Measurements from ENCODE around the gene DSCAM. TPM values are rescaled to one million over a fixed set of nuclear protein-coding genes. Genes with fewer than 3 reads are reported as not detected.

The DSCAM gene
- total RNA-seq, 1 donor from 2014 or later = 0.06 TPM

DNA sequence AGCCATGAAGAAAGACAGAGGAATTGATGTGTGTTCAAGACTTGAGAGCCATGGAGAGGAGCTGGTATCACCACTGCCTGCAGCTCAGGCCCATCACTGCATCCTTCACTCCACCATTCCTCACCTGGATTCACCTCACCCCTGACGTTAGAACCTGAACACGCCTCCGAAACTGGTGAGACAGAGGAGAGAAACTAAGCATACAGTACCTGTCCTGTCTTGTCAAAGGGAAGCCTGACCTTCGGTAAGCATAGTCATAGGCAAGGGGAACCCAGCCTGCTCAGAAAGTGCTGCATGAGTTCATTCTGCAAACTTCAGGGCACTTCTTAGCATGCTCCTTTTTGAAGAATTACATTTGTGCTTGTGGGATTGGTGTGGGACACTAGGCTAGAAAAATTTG, 425.8 kb downstream of the DSCAM start:
- intact Hi-C loops (cut with DNase I) = no loop called here
- Histone ChIP-seq H3K27me3 (ENCODE audit: low read depth) (no peaks in the 10 kb centered on the region), H3K27ac (no peak overlapping the region), H3K36me3 (no peaks in the 10 kb centered on the region), H3K4me3 (no peak overlapping the region), H3K4me1 (no peaks in the 10 kb centered on the region), H3K9me3 (peaks cover 7% of the 10 kb centered on the region)
- DNase-seq (no peak), ATAC-seq (no peak)
- TF ChIP-seq, protein P1, sequence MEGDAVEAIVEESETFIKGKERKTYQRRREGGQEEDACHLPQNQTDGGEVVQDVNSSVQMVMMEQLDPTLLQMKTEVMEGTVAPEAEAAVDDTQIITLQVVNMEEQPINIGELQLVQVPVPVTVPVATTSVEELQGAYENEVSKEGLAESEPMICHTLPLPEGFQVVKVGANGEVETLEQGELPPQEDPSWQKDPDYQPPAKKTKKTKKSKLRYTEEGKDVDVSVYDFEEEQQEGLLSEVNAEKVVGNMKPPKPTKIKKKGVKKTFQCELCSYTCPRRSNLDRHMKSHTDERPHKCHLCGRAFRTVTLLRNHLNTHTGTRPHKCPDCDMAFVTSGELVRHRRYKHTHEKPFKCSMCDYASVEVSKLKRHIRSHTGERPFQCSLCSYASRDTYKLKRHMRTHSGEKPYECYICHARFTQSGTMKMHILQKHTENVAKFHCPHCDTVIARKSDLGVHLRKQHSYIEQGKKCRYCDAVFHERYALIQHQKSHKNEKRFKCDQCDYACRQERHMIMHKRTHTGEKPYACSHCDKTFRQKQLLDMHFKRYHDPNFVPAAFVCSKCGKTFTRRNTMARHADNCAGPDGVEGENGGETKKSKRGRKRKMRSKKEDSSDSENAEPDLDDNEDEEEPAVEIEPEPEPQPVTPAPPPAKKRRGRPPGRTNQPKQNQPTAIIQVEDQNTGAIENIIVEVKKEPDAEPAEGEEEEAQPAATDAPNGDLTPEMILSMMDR (IDR thresholded peaks at IDR 0.05) = no peak

DNA sequence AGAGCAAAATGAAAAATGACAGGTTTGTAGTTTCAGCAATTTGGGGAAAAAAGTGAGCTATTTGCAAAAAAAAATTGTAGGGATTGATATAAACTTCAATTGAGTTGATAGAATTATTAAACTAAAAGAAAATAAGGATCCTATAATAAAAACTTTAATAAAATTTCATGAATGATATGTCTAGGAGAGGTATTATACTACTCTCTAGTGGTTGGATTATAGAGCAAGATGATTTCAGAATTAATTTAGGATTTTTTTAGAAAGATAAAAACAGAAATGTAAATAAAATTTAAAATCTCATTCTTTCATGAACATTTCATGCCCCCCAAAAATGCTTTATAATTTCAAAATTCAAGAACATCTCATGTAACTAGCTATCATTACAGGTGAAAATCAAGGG, 430.4 kb downstream of the DSCAM start:
- Histone ChIP-seq H3K4me3 (no peak overlapping the region), H3K4me1 (no peaks in the 10 kb centered on the region), H3K36me3 (no peaks in the 10 kb centered on the region), H3K27ac (no peak overlapping the region), H3K27me3 (ENCODE audit: low read depth) (no peaks in the 10 kb centered on the region), H3K9me3 (peaks cover 7% of the 10 kb centered on the region)
- ATAC-seq (no peak), DNase-seq (no peak)
- TF ChIP-seq, protein P1 (IDR thresholded peaks at IDR 0.05) = no peak
- intact Hi-C loops (cut with DNase I) = no loop called here

DNA sequence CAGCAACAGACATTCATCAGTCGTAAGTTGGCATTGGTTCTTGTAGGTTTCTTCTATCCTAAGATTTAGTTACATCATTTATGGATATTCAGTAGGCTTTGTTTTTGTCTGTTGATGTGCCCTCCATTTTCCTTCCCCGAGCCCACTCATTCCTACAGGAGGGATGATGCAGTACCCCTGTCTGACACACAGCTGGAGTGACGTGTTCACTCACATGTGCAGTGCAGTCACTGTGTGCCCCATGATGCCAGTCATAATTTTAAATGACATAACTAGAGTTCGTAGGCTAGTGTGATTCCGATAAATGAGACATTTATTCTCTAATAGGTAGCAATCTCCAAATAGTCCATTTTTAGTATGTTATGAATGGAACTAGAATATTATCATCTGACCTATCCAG, 438.4 kb downstream of the DSCAM start:
- Histone ChIP-seq H3K36me3 (no peaks in the 10 kb centered on the region), H3K27ac (no peak overlapping the region), H3K4me3 (no peak overlapping the region), H3K27me3 (ENCODE audit: low read depth) (no peaks in the 10 kb centered on the region), H3K9me3 (no peaks in the 10 kb centered on the region), H3K4me1 (peaks cover 7% of the 10 kb centered on the region)
- DNase-seq (no peak), ATAC-seq (no peak)
- intact Hi-C loops (cut with DNase I) = no loop called here
- TF ChIP-seq, protein P1 (IDR thresholded peaks at IDR 0.05) = no peak

DNA sequence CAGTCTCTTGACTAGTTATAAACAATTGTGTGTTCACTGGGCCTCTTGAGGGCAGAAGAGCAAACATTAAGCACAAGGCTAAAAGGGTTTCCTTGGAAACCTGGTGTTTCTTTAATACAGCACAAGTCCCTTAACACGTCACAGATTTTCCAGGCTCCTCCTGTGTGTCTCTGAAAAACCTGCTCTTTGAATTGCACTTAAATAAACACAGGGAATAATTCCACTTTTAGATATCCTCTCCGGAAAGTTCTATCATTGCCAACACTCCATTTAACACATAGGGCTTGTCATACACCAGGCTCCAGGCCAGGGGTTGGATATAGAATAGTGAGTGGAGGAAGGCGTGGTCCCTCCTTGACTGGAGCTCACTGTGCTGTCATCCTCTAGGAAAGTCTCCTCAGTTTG, 442.6 kb downstream of the DSCAM start:
- H3K4me1 ChIP-seq = peaks cover 7% of the 10 kb centered on the region
- TF ChIP-seq, protein P1 (IDR thresholded peaks at IDR 0.05) = no peak
- intact Hi-C loops (cut with DNase I) = no loop called here
- H3K27ac ChIP-seq = peak overlapping the region; percentile 61
- ATAC-seq = peak; percentile 93 to 95
- H3K4me3 ChIP-seq = no peak overlapping the region
- no peak for DNase-seq
- no peaks in the 10 kb centered on the region for H3K36me3 ChIP-seq
- no peaks in the 10 kb centered on the region for H3K27me3 ChIP-seq (ENCODE audit: low read depth)
- peaks cover 10% of the 10 kb centered on the region for H3K9me3 ChIP-seq

DNA sequence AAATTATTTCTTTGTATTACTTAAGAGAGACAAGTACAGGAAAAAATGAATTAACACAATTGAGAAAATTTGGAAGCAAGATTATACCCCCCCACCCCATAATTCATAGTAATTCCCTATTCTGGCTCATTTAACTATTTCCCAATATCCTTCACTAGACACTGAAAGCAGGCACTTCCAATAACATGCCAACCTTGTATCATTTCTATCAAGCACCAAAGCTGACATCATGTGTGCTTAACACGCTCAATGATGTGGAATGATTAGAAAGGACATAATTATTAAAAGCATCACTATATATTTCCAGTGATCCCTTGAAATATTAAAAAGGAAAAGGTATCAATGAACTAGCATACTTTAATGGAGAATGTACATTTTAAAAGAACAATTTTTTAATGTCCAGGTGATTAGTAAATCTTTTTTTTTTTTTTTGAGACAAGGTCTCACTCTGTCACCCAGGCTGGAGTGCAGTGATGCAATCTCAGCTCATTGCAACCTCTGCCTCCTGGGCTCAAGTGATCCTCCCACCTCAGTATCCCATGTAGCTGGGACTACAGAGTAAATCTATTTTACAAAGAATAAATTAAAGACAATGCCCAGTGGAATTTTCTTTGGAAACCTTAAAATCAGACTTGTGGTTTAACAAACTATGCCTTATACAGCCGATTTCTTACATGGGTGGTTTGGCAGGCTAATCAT, 443.9 kb downstream of the DSCAM start:
- Histone ChIP-seq H3K36me3 (no peaks in the 10 kb centered on the region), H3K9me3 (peaks cover 10% of the 10 kb centered on the region), H3K27me3 (ENCODE audit: low read depth) (no peaks in the 10 kb centered on the region), H3K4me1 (peaks cover 7% of the 10 kb centered on the region), H3K27ac (no peak overlapping the region), H3K4me3 (no peak overlapping the region)
- DNase-seq (no peak), ATAC-seq (no peak)
- TF ChIP-seq, protein P1 (IDR thresholded peaks at IDR 0.05) = no peak
- intact Hi-C loops (cut with DNase I) = no loop called here

Measured in lower lobe of right lung (tissue), 2 donors.